Keratinocyte (primary cell): ENCODE measurements around the gene MX2. TPM values are rescaled to one million over a fixed set of nuclear protein-coding genes. Genes with fewer than 3 reads are reported as not detected.

Experiments
- DNase-seq: peaks from one replicate; pipeline ENCODE4 v3.0.0-alpha.2; 2011; ENCODE audit warnings: low read depth, missing footprints, low spot score
- FAIRE-seq: peaks from 2 replicates; lab custom pipeline; 2011; peaks lifted over from hg19 to GRCh38; lab: Jason Lieb, UNC
- H2AFZ ChIP-seq: 2 replicates; pipeline ENCODE4 v1.6.0; 2012; ENCODE audit warnings: low read length, control low read depth, inconsistent platforms; ENCODE audit not compliant: control insufficient read depth
- H3K27ac ChIP-seq: 2 replicates; pipeline ENCODE4 v1.5.1; 2011; ENCODE audit warnings: low read length; ENCODE audit not compliant: control insufficient read depth, insufficient read depth
- H3K27me3 ChIP-seq: 3 replicates; pipeline ENCODE4 v1.6.0; 2011; ENCODE audit warnings: low read length; ENCODE audit not compliant: control insufficient read depth, insufficient read depth; ENCODE audit errors: extremely low read depth
- H3K36me3 ChIP-seq, 2 experiments: 2 replicates in 1 of 2; 3 replicates in 1 of 2; pipeline ENCODE4 v1.5.1; 2011; ENCODE audit warnings: low read length in 2 of 2, mild to moderate bottlenecking in 1 of 2; ENCODE audit not compliant: control insufficient read depth in 2 of 2, insufficient read depth in 2 of 2; ENCODE audit errors: extremely low read depth in 1 of 2
- H3K4me1 ChIP-seq: 3 replicates; pipeline ENCODE4 v1.5.1; 2011; ENCODE audit warnings: low read length; ENCODE audit not compliant: control insufficient read depth, insufficient read depth; ENCODE audit errors: extremely low read depth
- H3K4me2 ChIP-seq: 3 replicates; pipeline ENCODE4 v1.6.0; 2011; ENCODE audit warnings: low read depth, low read length; ENCODE audit not compliant: control insufficient read depth, insufficient read depth; ENCODE audit errors: extremely low read depth
- H3K4me3 ChIP-seq, 3 experiments: fragments of 200-600 bp in 1 of 3; sonication (generic) in 1 of 3; 2 replicates in 2 of 3; 3 replicates in 1 of 3; pipeline ENCODE4 v1.5.1; 2011 to 2016; ENCODE audit warnings: low read length in 3 of 3, mild to moderate bottlenecking in 3 of 3, control low read depth in 2 of 3, inconsistent platforms in 1 of 3, low read depth in 1 of 3, mixed read lengths in 1 of 3, mixed run types in 1 of 3, moderate library complexity in 1 of 3; ENCODE audit not compliant: control insufficient read depth in 2 of 3, insufficient read depth in 2 of 3; ENCODE audit errors: extremely low read depth in 1 of 3
- H3K79me2 ChIP-seq: 2 replicates; pipeline ENCODE4 v1.6.0; 2012; ENCODE audit warnings: low read length; ENCODE audit not compliant: control insufficient read depth, insufficient read depth
- H3K9ac ChIP-seq: 3 replicates; pipeline ENCODE4 v1.6.0; 2011; ENCODE audit warnings: low read length; ENCODE audit not compliant: control insufficient read depth, insufficient read depth; ENCODE audit errors: extremely low read depth
- H3K9me1 ChIP-seq: 3 replicates; pipeline ENCODE4 v1.6.0; 2011; ENCODE audit warnings: low read length; ENCODE audit not compliant: control insufficient read depth, insufficient read depth; ENCODE audit errors: extremely low read depth
- H3K9me3 ChIP-seq: 2 replicates; pipeline ENCODE4 v1.5.1; 2012; ENCODE audit warnings: low read depth, low read length; ENCODE audit not compliant: control insufficient read depth
- H4K20me1 ChIP-seq: 3 replicates; pipeline ENCODE4 v1.6.0; 2011; ENCODE audit warnings: low read length; ENCODE audit not compliant: control insufficient read depth, insufficient read depth; ENCODE audit errors: extremely low read depth
- EZH2 ChIP-seq: IDR thresholded peaks from one replicate; pipeline ENCODE4 v1.6.1; 2012; ENCODE audit warnings: inconsistent platforms, mild to moderate bottlenecking, low read length, moderate library complexity
- dilution Hi-C: fragments of 300-500 bp; cut with MboI; formaldehyde crosslinking; loops from one replicate; pipeline ENCODE4 v1.7.0; 2020; ENCODE audit warnings: low sequenced_read_pairs; ENCODE audit not compliant: extremely low pct_ligation_motif_present
- polyA plus RNA-seq, 5 experiments: library from polyadenylated mRNA; depleted of rRNA in 3 of 5; stranded (reverse) in 3 of 5; stranded (forward) in 1 of 5; unstranded in 1 of 5; fragments of >200 nt; gene quantifications; 1 replicate in 1 of 5; 2 replicates in 3 of 5; 3 replicates in 1 of 5; pipeline versions ENCODE4 v1.2.1 to v1.2.3, GENCODE V29; 2011 to 2012; ENCODE audit warnings: missing spikeins in 2 of 5, low read depth in 1 of 5, low replicate concordance in 1 of 5
- TF ChIP-seq, protein P1 (sequence below), 3 experiments: IDR thresholded peaks in 1 of 3; conservative IDR thresholded peaks in 1 of 3; optimal IDR thresholded peaks in 1 of 3; 2 replicates in 2 of 3; 3 replicates in 1 of 3; pipeline versions ENCODE3 to v1.5.1; 2011; ENCODE audit warnings: low read length in 3 of 3, mild to moderate bottlenecking in 3 of 3, moderate library complexity in 2 of 3, control low read depth in 1 of 3, inconsistent platforms in 1 of 3; ENCODE audit not compliant: insufficient read depth in 2 of 3; ENCODE audit errors: extremely low read depth in 1 of 3

Gene MX2
- polyA plus RNA-seq, 1 donor (not counting 4 experiments of a cell fraction or from before 2014, with no cell fraction given): 7.1 TPM

DNA sequence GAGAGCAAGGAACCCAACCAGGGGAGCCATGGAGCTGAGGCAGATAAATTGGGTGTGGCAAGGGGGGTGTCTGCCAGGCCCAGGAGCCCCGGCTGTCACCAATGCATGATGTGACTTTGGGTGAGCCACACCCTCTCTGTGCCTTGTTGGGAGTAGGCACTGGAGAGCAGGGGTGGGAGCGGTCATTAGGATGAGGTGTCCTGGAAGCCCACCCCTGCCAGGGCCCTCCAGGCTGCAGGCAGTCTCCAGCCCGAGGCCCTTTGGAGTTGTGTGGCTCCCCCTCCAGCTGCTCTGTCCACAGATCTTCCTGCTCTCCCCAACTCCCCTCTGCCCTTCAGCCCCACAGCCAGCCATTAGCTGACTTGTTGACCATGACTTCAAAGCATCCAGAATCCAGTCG, 11.4 kb downstream of the MX2 start:
- FAIRE-seq: no peak

DNA sequence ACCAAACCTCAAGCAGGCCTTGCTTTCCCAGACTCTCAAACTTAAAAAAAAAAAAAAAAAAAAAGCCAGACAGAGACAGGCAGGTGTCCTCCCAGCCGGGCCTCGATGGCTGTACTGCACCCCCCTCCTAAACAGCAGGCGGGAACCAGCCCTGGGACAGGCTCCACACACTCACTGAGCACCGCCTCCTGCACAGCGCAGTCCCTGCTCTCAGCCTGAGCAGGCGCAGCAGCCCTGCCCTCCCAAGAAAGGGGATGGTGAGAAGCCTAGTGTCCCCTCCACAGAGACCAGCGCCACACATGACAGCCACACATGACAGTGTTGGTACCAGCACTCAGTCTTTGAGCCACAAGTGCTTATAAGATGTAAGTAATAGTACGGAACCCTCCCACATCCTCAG, 11.9 kb downstream of the MX2 start:
- H3K4me3 ChIP-seq: no peak overlapping the region
- H3K4me1 ChIP-seq: no peaks in the 10 kb centered on the region
- H3K27ac ChIP-seq: no peak overlapping the region
- no peaks in the 10 kb centered on the region for H4K20me1 ChIP-seq
- no peaks in the 10 kb centered on the region for H3K9me1 ChIP-seq
- TF ChIP-seq EZH2: no peak
- TF ChIP-seq, protein P1, sequence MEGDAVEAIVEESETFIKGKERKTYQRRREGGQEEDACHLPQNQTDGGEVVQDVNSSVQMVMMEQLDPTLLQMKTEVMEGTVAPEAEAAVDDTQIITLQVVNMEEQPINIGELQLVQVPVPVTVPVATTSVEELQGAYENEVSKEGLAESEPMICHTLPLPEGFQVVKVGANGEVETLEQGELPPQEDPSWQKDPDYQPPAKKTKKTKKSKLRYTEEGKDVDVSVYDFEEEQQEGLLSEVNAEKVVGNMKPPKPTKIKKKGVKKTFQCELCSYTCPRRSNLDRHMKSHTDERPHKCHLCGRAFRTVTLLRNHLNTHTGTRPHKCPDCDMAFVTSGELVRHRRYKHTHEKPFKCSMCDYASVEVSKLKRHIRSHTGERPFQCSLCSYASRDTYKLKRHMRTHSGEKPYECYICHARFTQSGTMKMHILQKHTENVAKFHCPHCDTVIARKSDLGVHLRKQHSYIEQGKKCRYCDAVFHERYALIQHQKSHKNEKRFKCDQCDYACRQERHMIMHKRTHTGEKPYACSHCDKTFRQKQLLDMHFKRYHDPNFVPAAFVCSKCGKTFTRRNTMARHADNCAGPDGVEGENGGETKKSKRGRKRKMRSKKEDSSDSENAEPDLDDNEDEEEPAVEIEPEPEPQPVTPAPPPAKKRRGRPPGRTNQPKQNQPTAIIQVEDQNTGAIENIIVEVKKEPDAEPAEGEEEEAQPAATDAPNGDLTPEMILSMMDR (optimal IDR thresholded peaks at IDR 0.05 in 1 of 3, IDR thresholded peaks at IDR 0.05 in 1 of 3, conservative IDR thresholded peaks at IDR 0.05 in 1 of 3; ENCODE audit: extremely low read depth in 1 of 3, insufficient read depth in 2 of 3, low read length in 3 of 3): no peak
- H3K9me3 ChIP-seq: no peaks in the 10 kb centered on the region
- H3K9ac ChIP-seq: no peak overlapping the region
- H2AFZ ChIP-seq: no peak overlapping the region
- H3K36me3 ChIP-seq: no peaks in the 10 kb centered on the region
- dilution Hi-C loops: no loop called here
- no peak overlapping the region for H3K4me2 ChIP-seq
- no peak for FAIRE-seq
- no peaks in the 10 kb centered on the region for H3K79me2 ChIP-seq
- H3K27me3 ChIP-seq: peaks cover 31% of the 10 kb centered on the region
- no peak for DNase-seq

More for the DNA sequence above, 11.4 kb downstream of the MX2 start:
- Histone ChIP-seq H3K79me2 (no peaks in the 10 kb centered on the region), H3K4me1 (no peaks in the 10 kb centered on the region), H3K36me3 (no peaks in the 10 kb centered on the region), H2AFZ (no peak overlapping the region), H3K4me2 (no peak overlapping the region), H3K4me3 (no peak overlapping the region), H3K9me1 (no peaks in the 10 kb centered on the region), H3K27me3 (peaks cover 35% of the 10 kb centered on the region), H3K9ac (no peak overlapping the region), H3K27ac (no peak overlapping the region), H3K9me3 (no peaks in the 10 kb centered on the region), H4K20me1 (no peaks in the 10 kb centered on the region)
- no peak for DNase-seq
- dilution Hi-C loops: no loop called here
- no peak for TF ChIP-seq EZH2
- TF ChIP-seq, protein P1 (optimal IDR thresholded peaks at IDR 0.05 in 1 of 3, IDR thresholded peaks at IDR 0.05 in 1 of 3, conservative IDR thresholded peaks at IDR 0.05 in 1 of 3; ENCODE audit: extremely low read depth in 1 of 3, insufficient read depth in 2 of 3, low read length in 3 of 3): no peak
